Measurements from ENCODE around the gene CTSH. TPM values are rescaled to one million over a fixed set of nuclear protein-coding genes. Genes with fewer than 3 reads are reported as not detected.
"Not testable (repeated sequence)": the region's sequence is repeated elsewhere in the genome, so short reads cannot be mapped to it uniquely, and the experiment has no call there.

Gene CTSH
- polyA plus RNA-seq, 1 experiment, result 30.9 TPM

- DNase-seq (ENCODE audit: low read depth), result no peak
- ChIA-PET CTCF (interaction anchor here (1.6 kb wide), 1 partner anchor 15 kb away, joined by 4 read pairs; no protein-coding TSS in a partner anchor), POLR2A (no interaction called here)
These were observed 15.1 kb downstream of the CTSH start for GRCh38 chr15:78929536-78930264.

GRCh38 chr15:78928616-78929093, 16.2 kb downstream of the CTSH start:
- CTCF ChIA-PET, result no interaction called here
- POLR2A ChIA-PET, result no interaction called here
- DNase-seq (ENCODE audit: low read depth), result no peak

More at GRCh38 chr15:78929536-78930264, 15.1 kb downstream of the CTSH start:
- peaks cover 4% of the 10 kb centered on the region; the same call in 1 of the 2 replicates for H3K27me3 ChIP-seq (ENCODE audit: control insufficient read depth, insufficient read depth, low read length)
- TF ChIP-seq CTCF (IDR thresholded peaks at IDR 0.05; ENCODE audit: insufficient read depth, low read depth, low read length), result no peak
- H3K36me3 ChIP-seq (ENCODE audit: control insufficient read depth, insufficient read depth, low read length), result peaks cover 14% of the 10 kb centered on the region
- no peak overlapping the region for H3K4me3 ChIP-seq (ENCODE audit: low read depth, low read length)

GRCh38 chr15:78928176-78928575, 16.7 kb downstream of the CTSH start:
- H3K36me3 ChIP-seq (ENCODE audit: control insufficient read depth, insufficient read depth, low read length), result peaks cover 17% of the 10 kb centered on the region
- CTCF ChIA-PET; H3K27me3 ChIP-seq (ENCODE audit: control insufficient read depth, insufficient read depth, low read length); DNase-seq (ENCODE audit: low read depth); H3K4me3 ChIP-seq (ENCODE audit: low read depth, low read length); POLR2A ChIA-PET: not testable (repeated sequence)

More at GRCh38 chr15:78928616-78929093, 16.2 kb downstream of the CTSH start:
- Histone ChIP-seq H3K36me3 (ENCODE audit: control insufficient read depth, insufficient read depth, low read length) (peaks cover 16% of the 10 kb centered on the region), H3K4me3 (ENCODE audit: low read depth, low read length) (no peak overlapping the region), H3K27me3 (ENCODE audit: control insufficient read depth, insufficient read depth, low read length) (peaks cover 4% of the 10 kb centered on the region; the same call in 1 of the 2 replicates)
- no peak for TF ChIP-seq CTCF (IDR thresholded peaks at IDR 0.05; ENCODE audit: insufficient read depth, low read depth, low read length)

- Histone ChIP-seq H3K36me3 (ENCODE audit: control insufficient read depth, insufficient read depth, low read length) (peaks cover 23% of the 10 kb centered on the region), H3K4me3 (ENCODE audit: low read depth, low read length) (no peak overlapping the region), H3K27me3 (ENCODE audit: control insufficient read depth, insufficient read depth, low read length) (no peaks in the 10 kb centered on the region)
- ChIA-PET CTCF (interaction anchor here (1.5 kb wide), 1 partner anchor 20 kb away, joined by 3 read pairs; no protein-coding TSS in a partner anchor), POLR2A (no interaction called here)
- TF ChIP-seq CTCF (IDR thresholded peaks at IDR 0.05; ENCODE audit: insufficient read depth, low read depth, low read length), result no peak
- DNase-seq (ENCODE audit: low read depth), result no peak
These were observed 17.6 kb downstream of the CTSH start for GRCh38 chr15:78927077-78927790.

- DNase-seq (ENCODE audit: low read depth), result no peak
- Histone ChIP-seq H3K36me3 (ENCODE audit: control insufficient read depth, insufficient read depth, low read length) (peaks cover 33% of the 10 kb centered on the region), H3K4me3 (ENCODE audit: low read depth, low read length) (no peak overlapping the region), H3K27me3 (ENCODE audit: control insufficient read depth, insufficient read depth, low read length) (no peaks in the 10 kb centered on the region)
- ChIA-PET POLR2A (interaction anchor here (1.2 kb wide), 1 partner anchor 9 kb away, joined by 9 read pairs; no protein-coding TSS in a partner anchor), CTCF (interaction anchor here (1.5 to 2.5 kb wide), 2 partner anchors 16 to 18 kb away, joined by 3 to 9 read pairs; no protein-coding TSS in a partner anchor)
- TF ChIP-seq CTCF (IDR thresholded peaks at IDR 0.05; ENCODE audit: insufficient read depth, low read depth, low read length), result no peak
These were observed 18.7 kb downstream of the CTSH start for GRCh38 chr15:78925956-78926743.
